ENCODE measurements around the gene FOCAD.

FOCAD gene

GRCh38 chr9:20684875-20685696, 1.0 kb downstream of the FOCAD start:
- no peak for DNase-seq

GRCh38 chr9:20685769-20686168, 1.7 kb downstream of the FOCAD start:
- DNase-seq = no peak

- DNase-seq = no peak
Measured at GRCh38 chr9:20689833-20690232, 5.8 kb downstream of the FOCAD start.

- DNase-seq = no peak
Measured at GRCh38 chr9:20692554-20692953, 8.5 kb downstream of the FOCAD start.

- no peak for DNase-seq
Measured at GRCh38 chr9:20693068-20693467, 9.0 kb downstream of the FOCAD start.

GRCh38 chr9:20694248-20694647, 10.2 kb downstream of the FOCAD start:
- DNase-seq = no peak

- no peak for DNase-seq
Measured at GRCh38 chr9:20697021-20697719, 13.1 kb downstream of the FOCAD start.

GRCh38 chr9:20698782-20699181, 14.7 kb downstream of the FOCAD start:
- no peak for DNase-seq

- DNase-seq = no peak
Measured at GRCh38 chr9:20701060-20701459, 17.0 kb downstream of the FOCAD start.

GRCh38 chr9:20702570-20702969, 18.5 kb downstream of the FOCAD start:
- DNase-seq = no peak

- no peak for DNase-seq
Measured at GRCh38 chr9:20703146-20703545, 19.1 kb downstream of the FOCAD start.

GRCh38 chr9:20707708-20708107, 23.6 kb downstream of the FOCAD start:
- no peak for DNase-seq

- no peak for DNase-seq
Measured at GRCh38 chr9:20713172-20713571, 29.1 kb downstream of the FOCAD start.

GRCh38 chr9:20714442-20715415, 30.7 kb downstream of the FOCAD start:
- no peak for DNase-seq

GRCh38 chr9:20722221-20722620, 38.2 kb downstream of the FOCAD start:
- DNase-seq = no peak

GRCh38 chr9:20725675-20726074, 41.6 kb downstream of the FOCAD start:
- no peak for DNase-seq

- DNase-seq = no peak
Measured at GRCh38 chr9:20726144-20726543, 42.1 kb downstream of the FOCAD start.

- no peak for DNase-seq
Measured at GRCh38 chr9:20728493-20729220, 44.6 kb downstream of the FOCAD start.

- no peak for DNase-seq
Measured at GRCh38 chr9:20729523-20729922, 45.5 kb downstream of the FOCAD start.

- no peak for DNase-seq
Measured at GRCh38 chr9:20732118-20732517, 48.1 kb downstream of the FOCAD start.

- DNase-seq = no peak
Measured at GRCh38 chr9:20734275-20734674, 50.2 kb downstream of the FOCAD start.

- DNase-seq = no peak
Measured at GRCh38 chr9:20740304-20740703, 56.2 kb downstream of the FOCAD start.

Measured in activated CD4-positive, alpha-beta T cell treated with anti-CD3 and anti-CD28 coated beads for 4 hours (primary cell).